Muscle layer of duodenum (tissue), 2 donors: ENCODE results near the gene SLC1A4.

ENCODE experiments used
- H3K27ac ChIP-seq: one replicate; pipeline ENCODE4 v1.7.0; 2013; ENCODE audit warnings: mild to moderate bottlenecking, low read length
- H3K27me3 ChIP-seq: one replicate; pipeline ENCODE4 v1.7.0; 2013; ENCODE audit warnings: low read depth, mild to moderate bottlenecking, control low read depth, low read length
- H3K36me3 ChIP-seq, 2 donors: one replicate each; pipeline ENCODE4 v1.7.0; 2013; ENCODE audit warnings: low read length in 2 of 2, control low read depth in 1 of 2, mild to moderate bottlenecking in 1 of 2; ENCODE audit not compliant: insufficient read depth in 2 of 2, control insufficient read depth in 1 of 2
- H3K4me1 ChIP-seq, 2 donors: one replicate each; pipeline ENCODE4 v1.7.0; 2013; ENCODE audit warnings: low read length in 2 of 2, mild to moderate bottlenecking in 2 of 2, control low read depth in 1 of 2, moderate library complexity in 1 of 2; ENCODE audit not compliant: insufficient read depth in 2 of 2, control insufficient read depth in 1 of 2
- H3K4me3 ChIP-seq, 2 donors: one replicate each; pipeline ENCODE4 v1.7.0; 2013; ENCODE audit warnings: low read length in 2 of 2, low read depth in 1 of 2, mild to moderate bottlenecking in 1 of 2
- H3K9me3 ChIP-seq, 2 donors: one replicate each; pipeline ENCODE4 v1.7.0; 2013; ENCODE audit warnings: low read length in 2 of 2, control low read depth in 1 of 2, mild to moderate bottlenecking in 1 of 2; ENCODE audit not compliant: control insufficient read depth in 1 of 2
- donor health status: healthy.

Gene SLC1A4

DNA sequence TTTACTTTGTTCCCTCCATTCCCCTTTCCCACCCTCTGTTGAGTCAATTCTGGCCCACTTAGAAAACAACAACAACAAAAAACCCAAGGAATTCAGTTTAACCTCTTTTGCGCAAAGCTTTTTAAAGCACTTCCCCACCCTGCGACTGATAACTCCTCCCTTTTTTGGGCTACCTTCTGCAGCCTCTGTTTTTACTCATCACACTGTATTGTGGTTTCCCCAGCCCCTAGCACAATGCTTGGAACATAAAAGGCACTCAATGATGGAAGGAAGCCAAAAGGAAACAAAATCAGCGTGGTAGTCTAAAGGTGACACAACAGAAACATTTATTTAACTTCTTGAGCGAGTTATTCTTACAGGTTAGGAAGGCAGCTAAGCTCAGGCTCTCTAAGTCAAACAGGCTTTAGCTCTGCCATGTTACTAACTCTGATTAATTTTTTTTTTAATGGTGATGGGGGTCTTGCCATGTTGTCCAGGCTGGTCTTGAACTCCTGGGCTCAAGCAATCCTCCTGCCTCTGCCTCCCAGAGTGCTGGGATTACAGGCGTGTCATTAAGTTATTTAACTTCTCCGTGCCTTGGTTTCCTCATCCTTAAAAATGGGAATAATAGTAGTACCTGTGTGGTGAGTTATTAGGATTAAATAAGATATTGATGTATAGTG, 68.3 kb downstream of the SLC1A4 start:
- no peaks in the 10 kb centered on the region for H3K9me3 ChIP-seq
- H3K4me1 ChIP-seq, result peaks cover 12 to 39% of the 10 kb centered on the region in 2 donors
- peak overlapping the region; percentile 87 to 92 for H3K4me3 ChIP-seq
- no peaks in the 10 kb centered on the region for H3K36me3 ChIP-seq
- H3K27ac ChIP-seq, result peak overlapping the region; percentile 70
- no peaks in the 10 kb centered on the region for H3K27me3 ChIP-seq

DNA sequence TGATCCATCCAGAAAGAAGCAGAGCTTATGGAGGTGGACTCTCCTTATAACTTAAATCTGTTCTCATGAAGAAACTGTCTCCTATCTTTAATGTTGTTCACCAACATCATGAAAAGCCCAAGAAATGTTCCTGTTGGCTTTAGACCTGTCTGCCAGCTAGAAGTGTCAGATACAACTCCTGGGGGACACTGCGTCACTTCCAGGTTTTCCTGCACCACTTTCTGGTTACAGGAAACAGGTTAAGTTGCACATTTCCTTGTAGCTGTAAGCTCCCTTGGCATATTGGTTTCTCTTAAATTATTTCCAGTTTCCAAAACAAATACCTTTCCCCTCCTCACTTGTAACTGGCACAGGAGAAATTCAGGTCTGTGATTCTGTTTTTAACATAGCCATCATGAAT, 69.9 kb downstream of the SLC1A4 start:
- H3K4me1 ChIP-seq, result peaks cover 12 to 54% of the 10 kb centered on the region in 2 donors
- H3K27ac ChIP-seq, result peak overlapping the region; percentile 11
- no peaks in the 10 kb centered on the region for H3K27me3 ChIP-seq
- no peak overlapping the region for H3K4me3 ChIP-seq
- no peaks in the 10 kb centered on the region for H3K9me3 ChIP-seq
- no peaks in the 10 kb centered on the region for H3K36me3 ChIP-seq

GRCh38 chr2:65061146-65061909, 72.1 kb downstream of the SLC1A4 start:
- no peaks in the 10 kb centered on the region for H3K9me3 ChIP-seq
- H3K27ac ChIP-seq, result no peak overlapping the region
- no peak overlapping the region for H3K4me3 ChIP-seq
- no peaks in the 10 kb centered on the region for H3K27me3 ChIP-seq
- peaks cover 25 to 74% of the 10 kb centered on the region in 2 donors for H3K4me1 ChIP-seq
- no peaks in the 10 kb centered on the region for H3K36me3 ChIP-seq

DNA sequence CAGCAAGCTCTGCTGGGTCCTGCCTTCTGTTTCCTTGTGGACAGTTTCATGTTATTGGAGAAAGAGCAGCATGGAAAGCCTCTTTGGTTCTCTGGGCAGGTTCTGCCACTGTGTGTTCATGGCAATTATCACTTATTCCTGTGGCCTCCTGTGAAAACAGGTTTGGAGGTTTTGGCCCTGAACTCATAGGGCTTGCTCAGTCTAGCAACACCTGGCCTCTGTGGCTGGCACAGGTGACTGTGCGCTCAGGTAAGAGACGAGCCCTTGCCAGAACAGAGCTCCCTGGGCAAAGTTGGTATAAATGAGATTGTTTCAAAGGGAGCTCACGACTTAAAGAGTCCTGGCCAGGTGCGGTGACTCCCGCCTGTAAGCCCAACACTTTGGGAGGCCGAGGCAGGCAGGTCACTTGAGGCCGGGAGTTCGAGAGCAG, 72.7 kb downstream of the SLC1A4 start:
- H3K27ac ChIP-seq, result no peak overlapping the region
- H3K36me3 ChIP-seq, result no peaks in the 10 kb centered on the region

GRCh38 chr2:65062843-65063825, 73.9 kb downstream of the SLC1A4 start:
- Histone ChIP-seq H3K4me1 (peaks cover 18 to 65% of the 10 kb centered on the region in 2 donors), H3K36me3 (no peaks in the 10 kb centered on the region), H3K9me3 (no peaks in the 10 kb centered on the region), H3K27ac (no peak overlapping the region), H3K27me3 (no peaks in the 10 kb centered on the region), H3K4me3 (peak overlapping the region in 1 of 2 donors; percentile 8)

More for the DNA sequence above, 72.7 kb downstream of the SLC1A4 start:
- Histone ChIP-seq H3K27me3 (no peaks in the 10 kb centered on the region), H3K4me3 (no peak overlapping the region), H3K4me1 (peaks cover 25 to 74% of the 10 kb centered on the region in 2 donors), H3K9me3 (no peaks in the 10 kb centered on the region)

- Histone ChIP-seq H3K27ac (peak overlapping the region; percentile 76), H3K36me3 (no peaks in the 10 kb centered on the region), H3K4me3 (no peak overlapping the region), H3K9me3 (no peaks in the 10 kb centered on the region), H3K4me1 (peaks cover 19 to 60% of the 10 kb centered on the region in 2 donors), H3K27me3 (no peaks in the 10 kb centered on the region)
Observed at GRCh38 chr2:65064728-65065552, 75.7 kb downstream of the SLC1A4 start.

- Histone ChIP-seq H3K4me3 (no peak overlapping the region), H3K27me3 (no peaks in the 10 kb centered on the region), H3K27ac (no peak overlapping the region), H3K4me1 (peaks cover 28 to 49% of the 10 kb centered on the region in 2 donors), H3K36me3 (peaks cover 22 to 26% of the 10 kb centered on the region in 2 donors), H3K9me3 (no peaks in the 10 kb centered on the region)
Observed at GRCh38 chr2:65067806-65068553, 78.8 kb downstream of the SLC1A4 start.

GRCh38 chr2:65069439-65069824, 80.2 kb downstream of the SLC1A4 start:
- Histone ChIP-seq H3K36me3 (peaks cover 34 to 40% of the 10 kb centered on the region in 2 donors), H3K27ac (peak overlapping the region; percentile 85), H3K4me3 (no peak overlapping the region)

GRCh38 chr2:65070172-65070830, 81.1 kb downstream of the SLC1A4 start:
- H3K4me1 ChIP-seq, result peaks cover 19 to 42% of the 10 kb centered on the region in 2 donors

More at GRCh38 chr2:65069439-65069824, 80.2 kb downstream of the SLC1A4 start:
- Histone ChIP-seq H3K9me3 (no peaks in the 10 kb centered on the region), H3K4me1 (peaks cover 28 to 42% of the 10 kb centered on the region in 2 donors), H3K27me3 (no peaks in the 10 kb centered on the region)

More at GRCh38 chr2:65070172-65070830, 81.1 kb downstream of the SLC1A4 start:
- H3K27ac ChIP-seq, result peak overlapping the region; percentile 85
- no peaks in the 10 kb centered on the region for H3K9me3 ChIP-seq
- H3K27me3 ChIP-seq, result no peaks in the 10 kb centered on the region
- no peak overlapping the region for H3K4me3 ChIP-seq
- peaks cover 34 to 40% of the 10 kb centered on the region in 2 donors for H3K36me3 ChIP-seq
